ENCODE measurements around the gene KIF13A. TPM values are rescaled to one million over a fixed set of nuclear protein-coding genes. Genes with fewer than 3 reads are reported as not detected.
"Not testable (repeated sequence)": the region's sequence is repeated elsewhere in the genome, so short reads cannot be mapped to it uniquely, and the experiment has no call there.

Gene KIF13A
- total and polyA plus RNA-seq, 2 donors from 2014 or later, result 12.6 to 35.9 TPM

DNA sequence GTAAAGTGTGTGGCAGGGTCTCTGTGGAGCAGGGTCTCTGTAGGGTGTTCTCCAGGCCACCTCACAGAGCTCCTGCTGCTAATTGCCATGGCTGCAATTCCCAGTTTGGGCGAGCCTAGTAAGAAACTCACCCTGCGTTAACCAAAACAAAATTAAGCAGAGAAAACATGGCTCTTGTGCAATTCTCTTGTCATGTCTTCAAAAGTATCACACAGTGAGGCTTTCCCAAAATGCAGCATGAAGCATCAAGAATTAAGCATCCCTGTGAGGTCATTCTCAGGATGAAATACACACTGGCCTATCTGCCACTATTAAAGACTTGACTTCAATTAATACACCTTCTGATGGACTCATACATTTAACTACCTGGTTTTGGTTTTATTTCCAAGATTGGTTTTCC lies 72.8 kb downstream of the KIF13A start:
- Histone ChIP-seq H3K4me3 (ENCODE audit: low read length in 3 of 3) (no peak overlapping the region), H3K9me3 (ENCODE audit: control insufficient read depth in 2 of 3, insufficient read depth in 1 of 3, low read length in 3 of 3) (no peaks in the 10 kb centered on the region), H3K27ac (ENCODE audit: low read depth in 2 of 2, low read length in 2 of 2) (no peak overlapping the region), H3K9ac (ENCODE audit: low read length in 3 of 3) (no peak overlapping the region), H3K36me3 (ENCODE audit: control insufficient read depth in 2 of 3, insufficient read depth in 3 of 3, low read length in 3 of 3) (no peaks in the 10 kb centered on the region), H3K27me3 (ENCODE audit: control insufficient read depth, insufficient read depth, low read length) (no peaks in the 10 kb centered on the region), H3K4me1 (ENCODE audit: control insufficient read depth in 2 of 3, insufficient read depth in 2 of 3, low read depth in 1 of 3, low read length in 3 of 3) (no peaks in the 10 kb centered on the region)
- TF ChIP-seq, protein P1, sequence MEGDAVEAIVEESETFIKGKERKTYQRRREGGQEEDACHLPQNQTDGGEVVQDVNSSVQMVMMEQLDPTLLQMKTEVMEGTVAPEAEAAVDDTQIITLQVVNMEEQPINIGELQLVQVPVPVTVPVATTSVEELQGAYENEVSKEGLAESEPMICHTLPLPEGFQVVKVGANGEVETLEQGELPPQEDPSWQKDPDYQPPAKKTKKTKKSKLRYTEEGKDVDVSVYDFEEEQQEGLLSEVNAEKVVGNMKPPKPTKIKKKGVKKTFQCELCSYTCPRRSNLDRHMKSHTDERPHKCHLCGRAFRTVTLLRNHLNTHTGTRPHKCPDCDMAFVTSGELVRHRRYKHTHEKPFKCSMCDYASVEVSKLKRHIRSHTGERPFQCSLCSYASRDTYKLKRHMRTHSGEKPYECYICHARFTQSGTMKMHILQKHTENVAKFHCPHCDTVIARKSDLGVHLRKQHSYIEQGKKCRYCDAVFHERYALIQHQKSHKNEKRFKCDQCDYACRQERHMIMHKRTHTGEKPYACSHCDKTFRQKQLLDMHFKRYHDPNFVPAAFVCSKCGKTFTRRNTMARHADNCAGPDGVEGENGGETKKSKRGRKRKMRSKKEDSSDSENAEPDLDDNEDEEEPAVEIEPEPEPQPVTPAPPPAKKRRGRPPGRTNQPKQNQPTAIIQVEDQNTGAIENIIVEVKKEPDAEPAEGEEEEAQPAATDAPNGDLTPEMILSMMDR (IDR thresholded peaks at IDR 0.05; ENCODE audit: borderline replicate concordance, extremely low read depth, insufficient read depth), result no peak
- FAIRE-seq (no peak), DNase-seq (no peak)
- intact Hi-C loops (cut with DNase I), result no loop called here

DNA sequence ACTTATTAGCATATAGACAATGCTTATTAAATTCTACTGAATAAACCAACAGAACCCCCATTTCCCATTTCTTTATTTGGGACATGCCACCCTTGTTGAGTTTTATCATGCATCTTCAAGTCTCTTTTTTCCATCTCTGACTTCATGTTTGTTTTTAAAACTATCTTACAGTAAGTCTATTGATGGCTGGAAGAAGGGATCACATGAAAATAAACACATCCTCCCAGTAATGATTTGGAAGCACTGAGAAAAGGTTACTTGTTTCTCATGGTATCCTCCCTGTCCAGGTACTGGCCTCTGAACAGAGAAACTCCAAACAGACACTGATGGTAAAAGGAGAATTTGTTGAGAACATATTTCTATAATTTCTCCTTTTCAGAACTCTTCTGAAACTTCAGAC lies 74.9 kb downstream of the KIF13A start:
- Histone ChIP-seq H3K4me3 (ENCODE audit: low read length in 3 of 3) (no peak overlapping the region), H3K36me3 (ENCODE audit: control insufficient read depth in 2 of 3, insufficient read depth in 3 of 3, low read length in 3 of 3) (no peaks in the 10 kb centered on the region), H3K27me3 (ENCODE audit: control insufficient read depth, insufficient read depth, low read length) (no peaks in the 10 kb centered on the region), H3K9me3 (ENCODE audit: control insufficient read depth in 2 of 3, insufficient read depth in 1 of 3, low read length in 3 of 3) (no peaks in the 10 kb centered on the region), H3K27ac (ENCODE audit: low read depth in 2 of 2, low read length in 2 of 2) (no peak overlapping the region), H3K9ac (ENCODE audit: low read length in 3 of 3) (no peak overlapping the region), H3K4me1 (ENCODE audit: control insufficient read depth in 2 of 3, insufficient read depth in 2 of 3, low read depth in 1 of 3, low read length in 3 of 3) (peaks cover 0 to 2% (median 0%) of the 10 kb centered on the region in 3 donors)
- intact Hi-C loops (cut with DNase I), result no loop called here
- TF ChIP-seq, protein P1 (IDR thresholded peaks at IDR 0.05; ENCODE audit: borderline replicate concordance, extremely low read depth, insufficient read depth), result no peak
- no peak for DNase-seq
- no peak for FAIRE-seq

DNA sequence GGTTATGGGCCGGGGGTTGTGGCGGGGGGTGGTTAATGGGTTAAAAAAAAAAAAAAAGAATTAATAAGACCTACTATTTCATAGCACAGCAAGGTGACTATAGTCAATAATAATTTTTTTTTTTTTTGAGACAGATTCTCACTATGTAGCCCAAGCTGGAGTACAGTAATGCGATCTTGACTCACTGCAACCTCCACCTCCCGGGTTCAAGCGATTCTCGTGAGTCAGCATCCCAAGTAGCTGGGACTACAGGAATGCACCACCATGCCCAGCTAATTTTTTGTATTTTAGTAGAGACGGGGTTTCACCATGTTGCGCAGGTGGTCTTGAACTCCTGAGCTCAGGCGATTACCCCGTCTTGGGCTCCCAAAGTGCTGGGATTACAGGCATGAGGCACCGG lies 75.8 kb downstream of the KIF13A start:
- intact Hi-C loops (cut with DNase I); H3K27me3 ChIP-seq (ENCODE audit: control insufficient read depth, insufficient read depth, low read length); H3K9ac ChIP-seq (ENCODE audit: low read length in 3 of 3); H3K4me1 ChIP-seq (ENCODE audit: control insufficient read depth in 2 of 3, insufficient read depth in 2 of 3, low read depth in 1 of 3, low read length in 3 of 3); FAIRE-seq; H3K4me3 ChIP-seq (ENCODE audit: low read length in 3 of 3); H3K36me3 ChIP-seq (ENCODE audit: control insufficient read depth in 2 of 3, insufficient read depth in 3 of 3, low read length in 3 of 3); H3K27ac ChIP-seq (ENCODE audit: low read depth in 2 of 2, low read length in 2 of 2); H3K9me3 ChIP-seq (ENCODE audit: control insufficient read depth in 2 of 3, insufficient read depth in 1 of 3, low read length in 3 of 3); DNase-seq: not testable (repeated sequence)

DNA sequence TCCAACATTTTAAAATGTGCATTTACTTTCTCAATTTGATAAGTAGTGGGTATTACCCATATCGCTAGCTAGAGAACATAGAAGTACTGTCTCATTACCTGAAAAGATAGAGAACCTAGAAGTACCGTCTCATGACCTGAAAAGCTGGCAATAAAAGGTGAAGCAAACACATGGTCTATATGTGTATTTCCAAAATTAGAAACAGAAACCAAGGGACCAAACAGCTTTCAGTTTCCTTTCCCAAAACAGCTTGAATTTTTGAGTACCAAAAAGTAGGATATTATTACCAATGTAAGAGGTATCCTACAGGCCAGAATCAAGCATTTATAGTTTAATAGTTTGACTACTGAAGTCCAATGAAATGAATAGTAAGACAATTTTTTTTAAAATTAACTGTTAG lies 77.2 kb downstream of the KIF13A start:
- no peak overlapping the region for H3K4me3 ChIP-seq (ENCODE audit: low read length in 3 of 3)
- no peaks in the 10 kb centered on the region for H3K36me3 ChIP-seq (ENCODE audit: control insufficient read depth in 2 of 3, insufficient read depth in 3 of 3, low read length in 3 of 3)
- no peaks in the 10 kb centered on the region for H3K27me3 ChIP-seq (ENCODE audit: control insufficient read depth, insufficient read depth, low read length)
- TF ChIP-seq, protein P1 (IDR thresholded peaks at IDR 0.05; ENCODE audit: borderline replicate concordance, extremely low read depth, insufficient read depth), result no peak
- DNase-seq, result no peak
- intact Hi-C loops (cut with DNase I), result no loop called here
- no peak overlapping the region for H3K27ac ChIP-seq (ENCODE audit: low read depth in 2 of 2, low read length in 2 of 2)
- no peak overlapping the region for H3K9ac ChIP-seq (ENCODE audit: low read length in 3 of 3)
- H3K9me3 ChIP-seq (ENCODE audit: control insufficient read depth in 2 of 3, insufficient read depth in 1 of 3, low read length in 3 of 3), result no peaks in the 10 kb centered on the region
- peaks cover 0 to 3% (median 0%) of the 10 kb centered on the region in 3 donors for H3K4me1 ChIP-seq (ENCODE audit: control insufficient read depth in 2 of 3, insufficient read depth in 2 of 3, low read depth in 1 of 3, low read length in 3 of 3)
- FAIRE-seq, result no peak

Measured in kidney (tissue), 14 donors.